ENCODE measurements around the gene AFF4.

The AFF4 gene

DNA sequence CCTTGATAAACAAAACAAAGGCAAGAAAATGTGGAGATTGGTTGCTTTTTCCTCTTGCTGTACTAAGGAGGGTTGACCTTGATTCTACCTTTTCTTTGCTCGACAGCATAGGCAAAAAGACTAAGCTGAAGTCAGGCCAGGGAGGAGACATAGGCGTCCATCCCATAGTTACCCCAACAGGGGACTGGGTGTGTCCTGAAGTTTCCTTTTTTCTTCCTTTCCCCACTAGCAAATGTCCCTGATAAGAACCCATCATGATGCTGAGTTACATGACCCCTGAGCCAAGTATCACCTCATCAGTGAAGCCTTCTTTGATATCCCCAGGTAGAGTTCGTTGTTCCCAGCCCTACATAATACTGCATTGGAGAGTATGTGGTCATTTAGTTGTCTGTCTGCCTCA lies 123.1 kb downstream of the AFF4 start:
- no peak for DNase-seq (ENCODE audit: low read depth)
- TF ChIP-seq, protein P1, sequence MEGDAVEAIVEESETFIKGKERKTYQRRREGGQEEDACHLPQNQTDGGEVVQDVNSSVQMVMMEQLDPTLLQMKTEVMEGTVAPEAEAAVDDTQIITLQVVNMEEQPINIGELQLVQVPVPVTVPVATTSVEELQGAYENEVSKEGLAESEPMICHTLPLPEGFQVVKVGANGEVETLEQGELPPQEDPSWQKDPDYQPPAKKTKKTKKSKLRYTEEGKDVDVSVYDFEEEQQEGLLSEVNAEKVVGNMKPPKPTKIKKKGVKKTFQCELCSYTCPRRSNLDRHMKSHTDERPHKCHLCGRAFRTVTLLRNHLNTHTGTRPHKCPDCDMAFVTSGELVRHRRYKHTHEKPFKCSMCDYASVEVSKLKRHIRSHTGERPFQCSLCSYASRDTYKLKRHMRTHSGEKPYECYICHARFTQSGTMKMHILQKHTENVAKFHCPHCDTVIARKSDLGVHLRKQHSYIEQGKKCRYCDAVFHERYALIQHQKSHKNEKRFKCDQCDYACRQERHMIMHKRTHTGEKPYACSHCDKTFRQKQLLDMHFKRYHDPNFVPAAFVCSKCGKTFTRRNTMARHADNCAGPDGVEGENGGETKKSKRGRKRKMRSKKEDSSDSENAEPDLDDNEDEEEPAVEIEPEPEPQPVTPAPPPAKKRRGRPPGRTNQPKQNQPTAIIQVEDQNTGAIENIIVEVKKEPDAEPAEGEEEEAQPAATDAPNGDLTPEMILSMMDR (IDR thresholded peaks at IDR 0.05; ENCODE audit: insufficient read depth, low read depth, low read length, missing control alignments): no peak
- H3K4me3 ChIP-seq (ENCODE audit: low read length): no peak overlapping the region

GRCh38 chr5:132839426-132840301 lies 123.8 kb downstream of the AFF4 start:
- peak; percentile 68 for DNase-seq (ENCODE audit: low read depth)
- H3K4me3 ChIP-seq (ENCODE audit: low read length): no peak overlapping the region
- TF ChIP-seq, protein P1 (IDR thresholded peaks at IDR 0.05; ENCODE audit: insufficient read depth, low read depth, low read length, missing control alignments): no peak

GRCh38 chr5:132838516-132839282 lies 124.7 kb downstream of the AFF4 start:
- no peak overlapping the region for H3K4me3 ChIP-seq (ENCODE audit: low read length)
- TF ChIP-seq, protein P1 (IDR thresholded peaks at IDR 0.05; ENCODE audit: insufficient read depth, low read depth, low read length, missing control alignments): no peak
- DNase-seq (ENCODE audit: low read depth): no peak

- TF ChIP-seq, protein P1 (IDR thresholded peaks at IDR 0.05; ENCODE audit: insufficient read depth, low read depth, low read length, missing control alignments): no peak
- no peak overlapping the region for H3K4me3 ChIP-seq (ENCODE audit: low read length)
- DNase-seq (ENCODE audit: low read depth): no peak
Observed at GRCh38 chr5:132837868-132838267, 125.6 kb downstream of the AFF4 start.

GRCh38 chr5:132836852-132837251 lies 126.6 kb downstream of the AFF4 start:
- H3K4me3 ChIP-seq (ENCODE audit: low read length): no peak overlapping the region
- no peak for DNase-seq (ENCODE audit: low read depth)
- TF ChIP-seq, protein P1 (IDR thresholded peaks at IDR 0.05; ENCODE audit: insufficient read depth, low read depth, low read length, missing control alignments): no peak

- H3K4me3 ChIP-seq (ENCODE audit: low read length): no peak overlapping the region
- no peak for DNase-seq (ENCODE audit: low read depth)
- TF ChIP-seq, protein P1 (IDR thresholded peaks at IDR 0.05; ENCODE audit: insufficient read depth, low read depth, low read length, missing control alignments): no peak
Observed at GRCh38 chr5:132834057-132834456, 129.4 kb downstream of the AFF4 start.
